HepG2 (cell line): Measurements from ENCODE around the gene PLD1. TPM values are rescaled to one million over a fixed set of nuclear protein-coding genes. Genes with fewer than 3 reads are reported as not detected.

ENCODE experiments used
- EP300 ChIP-seq, 3 experiments: sonication (generic) in 1 of 3; formaldehyde crosslinking in 1 of 3; IDR thresholded peaks; 2 replicates each; pipeline versions ENCODE4 v1.5.1 to v1.6.1; 2011 to 2020; ENCODE audit warnings: low read depth in 2 of 3, low read length in 2 of 3, borderline replicate concordance in 1 of 3, improper control_type of control experiment in 1 of 3, mild to moderate bottlenecking in 1 of 3, missing genetic modification reagents in 1 of 3, moderate library complexity in 1 of 3
- FOXK2 ChIP-seq: fragments of 450-650 bp; IDR thresholded peaks from 2 replicates; pipeline ENCODE4 v1.6.1; 2016
- HBP1 ChIP-seq: IDR thresholded peaks from 2 replicates; pipeline ENCODE4 v1.6.1; 2016; ENCODE audit warnings: low read depth, control low read depth
- KLF13 ChIP-seq: sonication (generic); formaldehyde crosslinking; IDR thresholded peaks from 2 replicates; pipeline ENCODE4 v1.4.0; 2020; ENCODE audit warnings: mild to moderate bottlenecking, missing genetic modification reagents
- ONECUT2 ChIP-seq: sonication (generic); formaldehyde crosslinking; IDR thresholded peaks from 2 replicates; pipeline ENCODE4 v1.4.0; 2020; ENCODE audit warnings: missing genetic modification reagents
- PCBP1 ChIP-seq: fragments of 200-400 bp; formaldehyde crosslinking; IDR thresholded peaks from 2 replicates; pipeline ENCODE4 v1.6.1; 2017; ENCODE audit warnings: mild to moderate bottlenecking, low read depth, low read length, borderline replicate concordance
- RARG ChIP-seq: sonication (generic); formaldehyde crosslinking; IDR thresholded peaks from 2 replicates; pipeline ENCODE4 v1.4.0; 2020; ENCODE audit warnings: low read depth, mild to moderate bottlenecking, missing genetic modification reagents
- REL ChIP-seq: sonication (generic); formaldehyde crosslinking; conservative IDR thresholded peaks from 2 replicates; pipeline ENCODE4 v1.8.0; 2022; ENCODE audit warnings: mild to moderate bottlenecking, missing genetic modification reagents, moderate library complexity
- SMARCE1 ChIP-seq: fragments of 450-650 bp; IDR thresholded peaks from 2 replicates; pipeline ENCODE4 v1.6.1; 2017; ENCODE audit warnings: borderline replicate concordance
- SRF ChIP-seq: IDR thresholded peaks from 2 replicates; pipeline ENCODE4 v1.6.1; 2011; ENCODE audit warnings: mild to moderate bottlenecking, low read depth, low read length, moderate library complexity
- TIGD3 ChIP-seq: sonication (generic); formaldehyde crosslinking; IDR thresholded peaks from 2 replicates; pipeline ENCODE4 v1.5.1; 2020; ENCODE audit warnings: mild to moderate bottlenecking, missing genetic modification reagents, borderline replicate concordance
- YY1 ChIP-seq: IDR thresholded peaks from 2 replicates; pipeline ENCODE4 v1.6.1; 2011; ENCODE audit warnings: low read length, low read depth, moderate library complexity, mild to moderate bottlenecking; ENCODE audit not compliant: insufficient read depth, insufficient replicate concordance
- ZBTB8A ChIP-seq: sonication (generic); formaldehyde crosslinking; IDR thresholded peaks from 2 replicates; pipeline ENCODE4 v1.4.0; 2020; ENCODE audit warnings: mild to moderate bottlenecking, low read depth, missing genetic modification reagents, borderline replicate concordance
- ZNF143 ChIP-seq: sonication (generic); formaldehyde crosslinking; IDR thresholded peaks from 2 replicates; pipeline ENCODE4 v1.4.0; 2020; ENCODE audit warnings: missing genetic modification reagents
- ZNF431 ChIP-seq: sonication (generic); formaldehyde crosslinking; IDR thresholded peaks from 2 replicates; pipeline ENCODE4 v1.9.0; 2022; ENCODE audit warnings: missing genetic modification reagents, low read depth, mild to moderate bottlenecking, borderline replicate concordance
- ZNF614 ChIP-seq: IDR thresholded peaks from 2 replicates; pipeline ENCODE4 v1.6.1; 2018; ENCODE audit warnings: missing biosample characterization, missing genetic modification reagents, inconsistent platforms, borderline replicate concordance
- ZNF678 ChIP-seq: sonication (generic); formaldehyde crosslinking; IDR thresholded peaks from 2 replicates; pipeline ENCODE4 v1.4.0; 2020; ENCODE audit warnings: mild to moderate bottlenecking, missing genetic modification reagents
- ZXDC ChIP-seq: sonication (generic); formaldehyde crosslinking; IDR thresholded peaks from 2 replicates; pipeline ENCODE4 v1.5.0; 2020; ENCODE audit warnings: mild to moderate bottlenecking, missing genetic modification reagents
- polyA plus RNA-seq, 8 experiments: library from polyadenylated mRNA; depleted of rRNA in 3 of 8; stranded (reverse) in 7 of 8; unstranded in 1 of 8; fragments of >200 nt; fragmentation: Illumina TruSeq in 4 of 8; extraction: Trizol in 4 of 8; gene quantifications; 2 replicates each; pipeline versions ENCODE4 v1.2.1 to v1.2.3, GENCODE V29; 2011 to 2016; ENCODE audit warnings: low read depth in 4 of 8, missing spikeins in 1 of 8, mixed read lengths in 1 of 8; ENCODE audit not compliant: insufficient read depth in 1 of 8
- total RNA-seq, 5 experiments: library from RNA; depleted of rRNA; stranded (reverse); fragments of >200 nt; fragmentation: Illumina TruSeq; extraction: Trizol; gene quantifications; 2 replicates each; pipeline ENCODE4 v1.2.3, GENCODE V29; 2016; ENCODE audit warnings: low read depth in 1 of 5
- TF ChIP-seq, protein P1 (sequence below): IDR thresholded peaks from 2 replicates; pipeline ENCODE4 v1.6.1; 2016; ENCODE audit warnings: missing biosample characterization, missing genetic modification reagents, low read depth
- TF ChIP-seq, protein P2 (sequence below): sonication (generic); formaldehyde crosslinking; IDR thresholded peaks from 2 replicates; pipeline ENCODE4 v1.4.0; 2020; ENCODE audit warnings: mild to moderate bottlenecking, low read depth, missing genetic modification reagents

Gene PLD1
- total and polyA plus RNA-seq, 2 of the 13 experiments (the other 11 are each of a cell fraction or from before 2014, with no cell fraction given), result 27.1 to 59.4 TPM

- peak; percentile 1; the same call in 1 of the 2 replicates for TF ChIP-seq SRF
- TF ChIP-seq ZNF143 (CRISPR knock-in tag), result no peak
- TF ChIP-seq ZNF614 (CRISPR knock-in tag), result peak; percentile 78; the same call in 1 of the 2 replicates
- no peak for TF ChIP-seq ZNF678
- TF ChIP-seq HBP1, result no peak
- no peak for TF ChIP-seq TIGD3 (CRISPR knock-in tag)
- peak; percentile 94 for TF ChIP-seq FOXK2
- no peak for TF ChIP-seq PCBP1
- peak; percentile 40; the same call in 1 of the 2 replicates for TF ChIP-seq ZNF431
- TF ChIP-seq, protein P1, sequence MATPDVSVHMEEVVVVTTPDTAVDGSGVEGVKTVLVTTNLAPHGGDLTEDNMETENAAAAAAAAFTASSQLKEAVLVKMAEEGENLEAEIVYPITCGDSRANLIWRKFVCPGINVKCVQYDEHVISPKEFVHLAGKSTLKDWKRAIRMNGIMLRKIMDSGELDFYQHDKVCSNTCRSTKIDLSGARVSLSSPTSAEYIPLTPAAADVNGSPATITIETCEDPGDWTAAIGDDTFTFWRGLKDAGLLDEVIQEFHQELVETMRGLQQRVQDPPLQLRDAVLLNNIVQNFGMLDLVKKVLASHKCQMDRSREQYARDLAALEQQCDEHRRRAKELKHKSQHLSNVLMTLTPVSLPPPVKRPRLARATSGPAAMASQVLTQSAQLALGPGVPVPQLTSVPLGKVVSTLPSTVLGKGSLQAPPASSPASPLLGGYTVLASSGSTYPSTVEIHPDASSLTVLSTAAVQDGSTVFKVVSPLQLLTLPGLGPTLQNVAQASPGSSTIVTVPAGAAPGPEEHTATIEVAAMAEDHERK (CRISPR knock-in tag), result no peak
- no peak for TF ChIP-seq SMARCE1
- TF ChIP-seq, protein P2, sequence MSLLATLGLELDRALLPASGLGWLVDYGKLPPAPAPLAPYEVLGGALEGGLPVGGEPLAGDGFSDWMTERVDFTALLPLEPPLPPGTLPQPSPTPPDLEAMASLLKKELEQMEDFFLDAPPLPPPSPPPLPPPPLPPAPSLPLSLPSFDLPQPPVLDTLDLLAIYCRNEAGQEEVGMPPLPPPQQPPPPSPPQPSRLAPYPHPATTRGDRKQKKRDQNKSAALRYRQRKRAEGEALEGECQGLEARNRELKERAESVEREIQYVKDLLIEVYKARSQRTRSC, result 0 out of 2 replicates have a peak, but pooled peaks have one; percentile 78
- TF ChIP-seq ONECUT2, result peak; percentile 80; the same call in 1 of the 2 replicates
- TF ChIP-seq REL (CRISPR knock-in tag), result no peak
- TF ChIP-seq KLF13 (CRISPR knock-in tag), result no peak
- peak; percentile 11 for TF ChIP-seq YY1
- TF ChIP-seq ZBTB8A, result no peak; the same call in 1 of the 2 replicates
- TF ChIP-seq ZXDC (CRISPR knock-in tag), result no peak
- no peak for TF ChIP-seq RARG (CRISPR knock-in tag)
- peak; percentile 93 to 100 for TF ChIP-seq EP300 (IDR thresholded peaks at IDR 0.05; ENCODE audit: low read depth in 2 of 2, low read length in 2 of 2)
- peak; percentile 99 for TF ChIP-seq EP300 (CRISPR knock-in tag; IDR thresholded peaks at IDR 0.05; ENCODE audit: borderline replicate concordance)
These were observed 30.7 kb upstream of the PLD1 start (continued) for GRCh38 chr3:171840811-171841619.
